Measurements from ENCODE around the gene ITGB2.

The ITGB2 gene

DNA sequence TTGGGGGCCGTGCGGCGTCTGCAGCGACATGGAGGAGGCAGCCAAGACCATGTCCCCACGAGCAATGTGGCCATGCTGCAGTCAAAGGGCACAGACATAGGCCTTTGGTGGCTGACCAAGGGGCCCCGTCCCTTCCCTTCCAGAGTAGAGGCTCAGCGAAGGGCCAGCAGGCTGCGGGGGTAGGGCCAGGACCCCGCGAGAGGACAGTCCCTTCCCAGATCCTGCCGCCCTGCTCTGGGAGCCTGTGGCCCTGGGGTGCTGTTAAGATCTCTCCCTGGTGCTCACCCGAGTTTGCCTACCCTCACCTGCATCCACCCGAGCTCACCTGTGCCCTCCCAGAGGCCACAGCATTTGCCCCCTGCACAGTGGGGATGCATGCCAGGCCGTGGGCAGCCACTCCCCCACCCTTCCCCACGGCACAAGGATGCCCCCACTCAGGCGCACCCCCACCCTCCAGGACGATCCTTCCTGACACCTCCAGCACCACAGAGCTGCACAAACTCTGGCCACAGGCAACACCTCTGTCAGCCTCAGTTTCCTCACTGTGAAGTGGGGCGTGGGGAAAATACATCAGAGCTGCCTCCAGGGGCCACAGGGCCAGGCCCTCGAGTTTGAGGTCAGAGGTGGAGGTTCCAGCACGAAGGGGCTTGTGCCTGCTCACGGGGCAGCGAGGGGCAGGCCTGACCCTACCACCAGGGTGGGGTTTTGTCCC lies 15.5 kb downstream of the ITGB2 start:
- DNase-seq (ENCODE audit: low spot score), result no peak
- TF ChIP-seq, protein P1, sequence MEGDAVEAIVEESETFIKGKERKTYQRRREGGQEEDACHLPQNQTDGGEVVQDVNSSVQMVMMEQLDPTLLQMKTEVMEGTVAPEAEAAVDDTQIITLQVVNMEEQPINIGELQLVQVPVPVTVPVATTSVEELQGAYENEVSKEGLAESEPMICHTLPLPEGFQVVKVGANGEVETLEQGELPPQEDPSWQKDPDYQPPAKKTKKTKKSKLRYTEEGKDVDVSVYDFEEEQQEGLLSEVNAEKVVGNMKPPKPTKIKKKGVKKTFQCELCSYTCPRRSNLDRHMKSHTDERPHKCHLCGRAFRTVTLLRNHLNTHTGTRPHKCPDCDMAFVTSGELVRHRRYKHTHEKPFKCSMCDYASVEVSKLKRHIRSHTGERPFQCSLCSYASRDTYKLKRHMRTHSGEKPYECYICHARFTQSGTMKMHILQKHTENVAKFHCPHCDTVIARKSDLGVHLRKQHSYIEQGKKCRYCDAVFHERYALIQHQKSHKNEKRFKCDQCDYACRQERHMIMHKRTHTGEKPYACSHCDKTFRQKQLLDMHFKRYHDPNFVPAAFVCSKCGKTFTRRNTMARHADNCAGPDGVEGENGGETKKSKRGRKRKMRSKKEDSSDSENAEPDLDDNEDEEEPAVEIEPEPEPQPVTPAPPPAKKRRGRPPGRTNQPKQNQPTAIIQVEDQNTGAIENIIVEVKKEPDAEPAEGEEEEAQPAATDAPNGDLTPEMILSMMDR (IDR thresholded peaks at IDR 0.05; ENCODE audit: extremely low read depth, missing control alignments), result no peak

DNA sequence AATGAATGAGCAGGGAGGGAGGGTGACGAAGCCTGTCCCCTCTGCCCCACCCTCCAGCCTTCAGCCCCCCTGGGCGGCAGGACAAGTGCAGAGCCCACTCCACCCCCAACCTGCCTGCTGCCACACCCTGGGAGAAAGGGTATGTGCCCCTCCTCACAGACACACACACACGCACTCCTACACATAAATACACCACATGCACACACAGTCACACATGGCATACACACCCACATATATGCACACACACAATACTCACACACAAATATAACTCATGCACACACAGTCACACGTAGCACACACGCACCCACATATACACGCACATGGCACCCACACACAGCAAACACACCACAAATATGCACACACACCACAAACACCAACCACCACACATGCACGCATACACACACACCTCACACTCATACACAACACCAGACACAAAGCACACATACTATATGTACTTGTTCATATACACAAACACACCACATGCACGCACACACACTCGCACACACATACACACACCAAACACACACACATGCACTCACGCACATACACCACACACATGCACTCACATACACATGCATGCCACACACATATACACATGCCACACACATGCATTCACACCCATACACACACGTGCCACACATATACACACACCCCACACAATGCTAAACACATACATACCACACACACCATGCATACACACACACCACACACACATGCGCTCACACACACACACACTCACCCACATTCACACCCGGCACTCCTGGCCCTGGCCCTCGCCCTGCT lies 16.4 kb downstream of the ITGB2 start:
- DNase-seq (ENCODE audit: low spot score), result no peak
- TF ChIP-seq, protein P1 (IDR thresholded peaks at IDR 0.05; ENCODE audit: extremely low read depth, missing control alignments), result no peak

DNA sequence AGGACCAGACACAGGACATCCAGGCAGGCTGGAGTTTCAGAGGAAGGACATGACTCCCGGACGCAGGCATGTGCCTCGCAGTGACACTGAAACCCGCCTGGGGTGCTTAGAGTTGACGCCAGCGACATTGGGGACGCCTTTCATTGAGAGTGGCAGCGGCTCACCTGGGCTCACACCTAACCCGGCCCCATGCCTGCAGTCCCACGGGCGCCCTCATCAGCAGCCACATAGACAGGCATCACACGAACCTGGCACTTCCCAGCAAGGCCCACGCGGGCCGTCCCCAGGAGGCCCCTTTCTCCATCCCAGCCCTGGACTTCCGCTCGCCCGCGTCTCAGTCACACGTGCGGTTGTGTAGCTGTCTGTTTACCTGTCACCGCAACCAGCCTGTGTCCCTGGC lies 17.0 kb downstream of the ITGB2 start:
- TF ChIP-seq, protein P1 (IDR thresholded peaks at IDR 0.05; ENCODE audit: extremely low read depth, missing control alignments), result no peak
- DNase-seq (ENCODE audit: low spot score), result no peak

DNA sequence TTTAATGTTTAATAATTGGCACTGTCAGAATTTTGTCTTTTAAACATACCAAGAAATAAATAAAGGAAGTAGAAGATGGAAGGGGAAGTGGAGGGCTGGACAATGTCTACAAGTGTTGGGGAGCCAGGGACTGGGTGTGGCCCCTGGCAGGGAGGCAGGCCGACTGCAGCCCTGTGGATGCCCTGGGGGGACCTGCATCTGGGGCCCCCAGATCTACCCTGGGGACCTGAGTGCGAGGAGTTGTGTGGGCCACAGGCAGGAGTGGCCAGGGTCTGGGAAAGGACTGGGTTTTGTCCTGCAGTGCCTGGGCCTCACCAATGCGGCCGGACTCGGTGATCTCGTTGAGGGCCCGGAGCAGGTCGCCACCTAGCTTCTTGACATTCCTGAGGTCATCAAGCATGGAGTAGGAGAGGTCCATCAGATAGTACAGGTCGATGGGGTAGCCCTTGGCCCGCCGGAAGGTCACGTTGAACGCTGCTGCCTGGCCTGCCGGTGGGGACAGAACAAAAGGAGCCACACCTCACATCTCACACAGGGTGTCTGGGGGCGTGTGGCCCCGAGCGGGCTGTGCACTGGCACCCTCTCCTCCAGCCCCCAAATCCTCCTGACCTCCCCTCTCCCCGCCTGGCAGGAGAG lies 17.5 kb downstream of the ITGB2 start:
- no peak for DNase-seq (ENCODE audit: low spot score)
- TF ChIP-seq, protein P1 (IDR thresholded peaks at IDR 0.05; ENCODE audit: extremely low read depth, missing control alignments), result no peak

DNA sequence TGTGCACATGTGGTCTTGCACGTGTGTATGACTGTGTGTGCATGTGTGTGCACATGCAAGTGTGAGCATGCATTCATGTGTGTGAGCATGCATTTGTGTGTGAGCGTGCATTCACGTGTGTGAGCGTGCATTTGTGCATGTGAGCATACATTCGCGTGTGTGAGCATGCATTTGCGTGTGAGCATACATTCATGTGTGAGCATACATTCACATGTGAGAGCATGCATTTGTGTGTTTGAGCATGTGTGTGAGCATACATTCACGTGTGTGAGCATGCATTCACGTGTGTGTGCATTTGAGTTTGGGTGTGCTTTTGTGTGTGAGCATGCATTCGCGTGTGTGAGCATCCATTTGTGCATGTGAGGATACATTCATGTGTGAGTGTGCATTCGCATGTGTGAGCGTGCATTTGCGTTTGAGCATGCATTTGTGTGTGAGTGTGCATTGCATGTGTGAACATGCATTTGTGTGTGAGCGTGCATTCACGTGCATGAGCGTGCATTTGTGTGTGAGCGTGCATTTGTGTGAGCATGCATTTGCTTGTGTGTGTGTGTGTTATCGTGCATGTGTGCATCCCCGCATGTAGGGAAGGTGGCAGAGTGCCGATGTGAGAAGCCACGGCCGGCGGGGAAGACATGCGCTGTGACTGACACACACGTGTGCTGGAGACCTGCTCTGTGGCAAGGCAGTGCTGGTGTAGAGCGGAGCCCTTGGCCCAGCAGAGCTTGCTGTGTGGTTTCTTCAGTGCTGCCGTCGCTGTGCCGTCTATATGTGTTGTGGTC lies 18.2 kb downstream of the ITGB2 start:
- TF ChIP-seq, protein P1 (IDR thresholded peaks at IDR 0.05; ENCODE audit: extremely low read depth, missing control alignments), result no peak
- DNase-seq (ENCODE audit: low spot score), result no peak

DNA sequence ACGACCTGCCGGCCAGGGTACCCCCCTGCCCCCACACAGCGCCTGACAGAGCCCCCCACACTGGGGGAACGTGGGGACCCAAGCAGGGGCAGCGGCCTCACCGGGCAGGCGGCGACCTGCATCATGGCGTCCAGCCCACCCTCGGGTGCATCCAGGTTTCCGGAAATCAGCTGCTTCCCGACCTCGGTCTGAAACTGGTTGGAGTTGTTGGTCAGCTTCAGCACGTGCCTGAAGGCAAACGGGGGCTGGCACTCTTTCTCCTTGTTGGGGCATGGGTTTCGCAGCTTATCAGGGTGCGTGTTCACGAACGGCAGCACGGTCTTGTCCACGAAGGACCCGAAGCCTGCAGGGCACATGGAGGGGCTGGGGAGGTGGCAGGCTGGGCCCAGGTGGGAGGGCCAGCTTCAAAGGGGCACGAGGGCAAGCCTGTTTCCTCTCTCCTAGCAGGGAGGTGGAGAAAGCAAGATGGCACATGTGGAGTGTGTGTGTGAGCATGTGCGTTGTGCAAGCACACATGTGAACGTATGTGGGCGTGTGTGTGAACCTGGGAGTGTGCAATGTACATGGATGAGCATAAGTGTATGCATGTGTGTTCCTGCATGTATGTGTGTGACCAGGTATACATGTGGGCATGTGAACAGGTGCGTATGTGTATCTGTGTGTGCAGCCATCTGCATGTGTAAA lies 19.2 kb downstream of the ITGB2 start:
- DNase-seq (ENCODE audit: low spot score), result no peak
- TF ChIP-seq, protein P1 (IDR thresholded peaks at IDR 0.05; ENCODE audit: extremely low read depth, missing control alignments), result no peak

Data from GM20000 (cell line).